ENCODE results near the gene NRIP3. TPM values are rescaled to one million over a fixed set of nuclear protein-coding genes. Genes with fewer than 3 reads are reported as not detected.

NRIP3 gene
- total and polyA plus RNA-seq, 9 of the 15 experiments (the other 6 are each of a cell fraction or from before 2014, with no cell fraction given): 4.4 to 18.7 (median 11.6) TPM

DNA sequence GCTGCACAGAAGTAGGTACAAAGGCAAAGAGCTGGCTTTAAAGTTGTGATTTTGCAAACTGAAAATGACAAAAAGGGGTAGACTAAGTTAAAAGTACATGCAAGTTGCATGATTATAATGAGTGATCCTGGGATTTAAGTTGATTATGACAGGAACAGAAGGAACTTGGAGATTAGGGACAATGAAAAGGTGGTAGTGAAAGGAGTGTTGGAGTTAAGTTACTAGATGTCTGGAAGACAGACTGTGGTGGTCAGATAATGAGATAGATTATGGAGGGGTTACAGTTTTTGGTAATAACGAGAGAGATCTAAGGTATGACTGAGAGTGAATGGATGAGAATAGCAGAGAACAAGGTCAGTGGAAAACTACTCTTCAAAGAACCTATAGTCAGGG lies 31.9 kb downstream of the NRIP3 start:
- H3K9me3 ChIP-seq (replicated peaks; ENCODE audit: control insufficient read depth, insufficient read depth, low read depth, low read length): no peaks in the 10 kb centered on the region
- no TSS peak for BruUV-seq (replicated peaks)
- H3K4me1 ChIP-seq (replicated peaks in 1 of 2; ENCODE audit: control insufficient read depth in 2 of 2, insufficient read depth in 2 of 2, low read length in 2 of 2): peaks cover 0 to 7% of the 10 kb centered on the region in 2 experiments; a peak in 3 of 5 replicates
- no peaks in the 10 kb centered on the region for H3K27me3 ChIP-seq (ENCODE audit: control insufficient read depth in 2 of 2, insufficient read depth in 2 of 2, low read length in 2 of 2)
- 0% methylated on average over 1 of the region's 1 CpG for WGBS (ENCODE audit: insufficient coverage, low coverage, missing lambda C conversion rate)
- CTCF ChIA-PET (ENCODE audit: low intra/inter-chr PET ratio): no interaction called here
- no peaks in the 10 kb centered on the region for H3K9me1 ChIP-seq (ENCODE audit: control insufficient read depth, insufficient read depth, low read length)
- no peak overlapping the region for H2AFZ ChIP-seq (ENCODE audit: low read depth, low read length)
- no peak overlapping the region; the same call in 1 of the 2 replicates for H3K4me2 ChIP-seq (ENCODE audit: insufficient read depth, low read length)
- H4K20me1 ChIP-seq (replicated peaks; ENCODE audit: control insufficient read depth, insufficient read depth, low read length): no peaks in the 10 kb centered on the region
- ATAC-seq (peak; percentile 29; the same call in 1 of the 3 replicates), DNase-seq (ENCODE audit: extremely low read depth in 1 of 4, low spot score in 3 of 4) (peak in 1 of 4 experiments; percentile 19), FAIRE-seq (peak; percentile 6)
- no peaks in the 10 kb centered on the region for H3K79me2 ChIP-seq (ENCODE audit: control insufficient read depth, insufficient read depth, low read length)
- H3K4me3 ChIP-seq: no peak overlapping the region
- no peak overlapping the region for H3K27ac ChIP-seq (ENCODE audit: extremely low read depth, low read depth, low read length)
- in situ Hi-C loops (cut with MboI) (no loop called here), intact Hi-C loops (cut with micrococcal nuclease) (no loop called here)
- POLR2A ChIA-PET: interaction anchor here (1.2 kb wide), 1 partner anchor 10 kb away, joined by 3 read pairs; no protein-coding TSS in a partner anchor
- H3K36me3 ChIP-seq (ENCODE audit: control insufficient read depth, insufficient read depth, low read length): no peaks in the 10 kb centered on the region
- no peak overlapping the region for H3K9ac ChIP-seq (ENCODE audit: insufficient read depth in 1 of 2, low read depth in 2 of 2, low read length in 2 of 2)
- TF ChIP-seq CBFA2T2 (conservative IDR thresholded peaks at IDR 0.05) (peak; percentile 81), ZFP36 (IDR thresholded peaks at IDR 0.05; ENCODE audit: low read depth, low read length, partially characterized antibody) (no peak), SMARCA4 (IDR thresholded peaks at IDR 0.05) (0 out of 2 replicates have a peak, but pooled peaks have one; percentile 15), PHB2 (IDR thresholded peaks at IDR 0.05; ENCODE audit: low read depth) (peak; percentile 27; the same call in 1 of the 2 replicates), ZNF239 (CRISPR knock-in tag; IDR thresholded peaks at IDR 0.05) (no peak), FOXM1 (IDR thresholded peaks at IDR 0.05; ENCODE audit: low read depth) (no peak), FOXM1 (CRISPR knock-in tag; IDR thresholded peaks at IDR 0.05; ENCODE audit: low read depth) (no peak), KDM1A (IDR thresholded peaks at IDR 0.05) (peak; percentile 29 to 48; a peak in 2 of 4 replicates), LCOR (CRISPR knock-in tag; IDR thresholded peaks at IDR 0.05) (no peak), CBFA2T3 (IDR thresholded peaks at IDR 0.05) (peak; percentile 91), FOXP1 (CRISPR knock-in tag; IDR thresholded peaks at IDR 0.05) (no peak), DPF2 (IDR thresholded peaks at IDR 0.05) (peak; percentile 49; the same call in 1 of the 2 replicates), TCF3 (CRISPR knock-in tag; IDR thresholded peaks at IDR 0.05) (peak; percentile 66)
- TF ChIP-seq, protein P1, sequence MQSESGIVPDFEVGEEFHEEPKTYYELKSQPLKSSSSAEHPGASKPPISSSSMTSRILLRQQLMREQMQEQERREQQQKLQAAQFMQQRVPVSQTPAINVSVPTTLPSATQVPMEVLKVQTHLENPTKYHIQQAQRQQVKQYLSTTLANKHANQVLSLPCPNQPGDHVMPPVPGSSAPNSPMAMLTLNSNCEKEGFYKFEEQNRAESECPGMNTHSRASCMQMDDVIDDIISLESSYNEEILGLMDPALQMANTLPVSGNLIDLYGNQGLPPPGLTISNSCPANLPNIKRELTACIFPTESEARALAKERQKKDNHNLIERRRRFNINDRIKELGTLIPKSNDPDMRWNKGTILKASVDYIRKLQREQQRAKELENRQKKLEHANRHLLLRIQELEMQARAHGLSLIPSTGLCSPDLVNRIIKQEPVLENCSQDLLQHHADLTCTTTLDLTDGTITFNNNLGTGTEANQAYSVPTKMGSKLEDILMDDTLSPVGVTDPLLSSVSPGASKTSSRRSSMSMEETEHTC (IDR thresholded peaks at IDR 0.05): no peak
- TF ChIP-seq, protein P2, sequence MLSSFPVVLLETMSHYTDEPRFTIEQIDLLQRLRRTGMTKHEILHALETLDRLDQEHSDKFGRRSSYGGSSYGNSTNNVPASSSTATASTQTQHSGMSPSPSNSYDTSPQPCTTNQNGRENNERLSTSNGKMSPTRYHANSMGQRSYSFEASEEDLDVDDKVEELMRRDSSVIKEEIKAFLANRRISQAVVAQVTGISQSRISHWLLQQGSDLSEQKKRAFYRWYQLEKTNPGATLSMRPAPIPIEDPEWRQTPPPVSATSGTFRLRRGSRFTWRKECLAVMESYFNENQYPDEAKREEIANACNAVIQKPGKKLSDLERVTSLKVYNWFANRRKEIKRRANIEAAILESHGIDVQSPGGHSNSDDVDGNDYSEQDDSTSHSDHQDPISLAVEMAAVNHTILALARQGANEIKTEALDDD (IDR thresholded peaks at IDR 0.05): peak; percentile 81
- TF ChIP-seq, protein P3, sequence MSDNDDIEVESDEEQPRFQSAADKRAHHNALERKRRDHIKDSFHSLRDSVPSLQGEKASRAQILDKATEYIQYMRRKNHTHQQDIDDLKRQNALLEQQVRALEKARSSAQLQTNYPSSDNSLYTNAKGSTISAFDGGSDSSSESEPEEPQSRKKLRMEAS (CRISPR knock-in tag; IDR thresholded peaks at IDR 0.05): no peak
- TF ChIP-seq, protein P4, sequence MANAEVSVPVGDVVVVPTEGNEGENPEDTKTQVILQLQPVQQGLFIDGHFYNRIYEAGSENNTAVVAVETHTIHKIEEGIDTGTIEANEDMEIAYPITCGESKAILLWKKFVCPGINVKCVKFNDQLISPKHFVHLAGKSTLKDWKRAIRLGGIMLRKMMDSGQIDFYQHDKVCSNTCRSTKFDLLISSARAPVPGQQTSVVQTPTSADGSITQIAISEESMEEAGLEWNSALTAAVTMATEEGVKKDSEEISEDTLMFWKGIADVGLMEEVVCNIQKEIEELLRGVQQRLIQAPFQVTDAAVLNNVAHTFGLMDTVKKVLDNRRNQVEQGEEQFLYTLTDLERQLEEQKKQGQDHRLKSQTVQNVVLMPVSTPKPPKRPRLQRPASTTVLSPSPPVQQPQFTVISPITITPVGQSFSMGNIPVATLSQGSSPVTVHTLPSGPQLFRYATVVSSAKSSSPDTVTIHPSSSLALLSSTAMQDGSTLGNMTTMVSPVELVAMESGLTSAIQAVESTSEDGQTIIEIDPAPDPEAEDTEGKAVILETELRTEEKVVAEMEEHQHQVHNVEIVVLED (CRISPR knock-in tag; IDR thresholded peaks at IDR 0.05): no peak
- TF ChIP-seq, protein P5, sequence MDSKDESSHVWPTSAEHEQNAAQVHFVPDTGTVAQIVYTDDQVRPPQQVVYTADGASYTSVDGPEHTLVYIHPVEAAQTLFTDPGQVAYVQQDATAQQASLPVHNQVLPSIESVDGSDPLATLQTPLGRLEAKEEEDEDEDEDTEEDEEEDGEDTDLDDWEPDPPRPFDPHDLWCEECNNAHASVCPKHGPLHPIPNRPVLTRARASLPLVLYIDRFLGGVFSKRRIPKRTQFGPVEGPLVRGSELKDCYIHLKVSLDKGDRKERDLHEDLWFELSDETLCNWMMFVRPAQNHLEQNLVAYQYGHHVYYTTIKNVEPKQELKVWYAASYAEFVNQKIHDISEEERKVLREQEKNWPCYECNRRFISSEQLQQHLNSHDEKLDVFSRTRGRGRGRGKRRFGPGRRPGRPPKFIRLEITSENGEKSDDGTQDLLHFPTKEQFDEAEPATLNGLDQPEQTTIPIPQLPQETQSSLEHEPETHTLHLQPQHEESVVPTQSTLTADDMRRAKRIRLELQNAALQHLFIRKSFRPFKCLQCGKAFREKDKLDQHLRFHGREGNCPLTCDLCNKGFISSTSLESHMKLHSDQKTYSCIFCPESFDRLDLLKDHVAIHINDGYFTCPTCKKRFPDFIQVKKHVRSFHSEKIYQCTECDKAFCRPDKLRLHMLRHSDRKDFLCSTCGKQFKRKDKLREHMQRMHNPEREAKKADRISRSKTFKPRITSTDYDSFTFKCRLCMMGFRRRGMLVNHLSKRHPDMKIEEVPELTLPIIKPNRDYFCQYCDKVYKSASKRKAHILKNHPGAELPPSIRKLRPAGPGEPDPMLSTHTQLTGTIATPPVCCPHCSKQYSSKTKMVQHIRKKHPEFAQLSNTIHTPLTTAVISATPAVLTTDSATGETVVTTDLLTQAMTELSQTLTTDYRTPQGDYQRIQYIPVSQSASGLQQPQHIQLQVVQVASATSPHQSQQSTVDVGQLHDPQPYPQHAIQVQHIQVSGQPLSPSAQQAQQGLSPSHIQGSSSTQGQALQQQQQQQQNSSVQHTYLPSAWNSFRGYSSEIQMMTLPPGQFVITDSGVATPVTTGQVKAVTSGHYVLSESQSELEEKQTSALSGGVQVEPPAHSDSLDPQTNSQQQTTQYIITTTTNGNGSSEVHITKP (IDR thresholded peaks at IDR 0.05; ENCODE audit: partially characterized antibody): no peak

All from K562 (cell line).